GM13976 (cell line): ENCODE data around the gene KIF2A.

ENCODE experiments used
- DNase-seq: peaks from one replicate; pipeline ENCODE4 v3.0.0; 2012; ENCODE audit warnings: low spot score
- in situ Hi-C: fragments of 300-500 bp; cut with MboI; formaldehyde crosslinking; loops from one replicate; pipeline ENCODE4 v1.12.0; 2022; ENCODE audit warnings: low sequenced_read_pairs, mixed read lengths, inconsistent platforms; ENCODE audit not compliant: unreplicated experiment
- TF ChIP-seq, protein P1 (sequence below): IDR thresholded peaks from 2 replicates; pipeline ENCODE4 v1.5.1; 2012; ENCODE audit warnings: borderline replicate concordance, mild to moderate bottlenecking; ENCODE audit not compliant: insufficient read depth; ENCODE audit errors: extremely low read depth, missing control alignments, control extremely low read depth

The KIF2A gene

DNA sequence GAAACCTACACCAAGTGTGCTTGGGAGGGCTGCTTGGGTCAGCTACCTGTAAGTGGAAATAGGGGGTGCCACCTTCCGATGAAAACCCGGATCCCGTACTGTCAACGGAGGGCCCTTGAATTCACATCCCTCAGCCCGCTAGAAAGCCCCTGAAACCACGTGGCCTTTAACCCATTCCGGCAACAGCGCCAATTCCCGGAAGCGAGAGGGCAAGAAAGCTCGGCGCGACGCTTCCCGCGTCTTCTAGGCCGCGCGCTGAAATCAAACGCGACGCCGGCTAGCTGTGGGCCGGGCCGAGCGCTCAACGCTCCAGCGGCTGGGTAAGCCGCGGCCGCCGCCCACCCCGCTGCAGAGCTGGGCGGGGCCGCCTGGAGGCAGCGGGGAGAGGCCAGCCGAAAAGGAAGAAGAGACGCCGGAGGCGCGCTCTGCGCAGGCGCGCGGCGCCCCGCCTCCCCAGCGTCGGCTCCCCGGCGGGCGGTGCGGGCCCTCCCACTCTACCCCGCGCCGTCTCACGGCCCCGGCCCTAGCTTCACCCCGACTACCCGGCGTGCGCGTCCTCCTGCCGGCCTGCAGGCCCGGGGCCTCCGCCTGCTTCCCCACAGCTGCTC is at the start of gene KIF2A:
TSS of gene KIF2A (plus strand) at position 492 of the 608 bp plus-strand sequence. CDS start 267 bp downstream, outside the sequence.
- TF ChIP-seq, protein P1, sequence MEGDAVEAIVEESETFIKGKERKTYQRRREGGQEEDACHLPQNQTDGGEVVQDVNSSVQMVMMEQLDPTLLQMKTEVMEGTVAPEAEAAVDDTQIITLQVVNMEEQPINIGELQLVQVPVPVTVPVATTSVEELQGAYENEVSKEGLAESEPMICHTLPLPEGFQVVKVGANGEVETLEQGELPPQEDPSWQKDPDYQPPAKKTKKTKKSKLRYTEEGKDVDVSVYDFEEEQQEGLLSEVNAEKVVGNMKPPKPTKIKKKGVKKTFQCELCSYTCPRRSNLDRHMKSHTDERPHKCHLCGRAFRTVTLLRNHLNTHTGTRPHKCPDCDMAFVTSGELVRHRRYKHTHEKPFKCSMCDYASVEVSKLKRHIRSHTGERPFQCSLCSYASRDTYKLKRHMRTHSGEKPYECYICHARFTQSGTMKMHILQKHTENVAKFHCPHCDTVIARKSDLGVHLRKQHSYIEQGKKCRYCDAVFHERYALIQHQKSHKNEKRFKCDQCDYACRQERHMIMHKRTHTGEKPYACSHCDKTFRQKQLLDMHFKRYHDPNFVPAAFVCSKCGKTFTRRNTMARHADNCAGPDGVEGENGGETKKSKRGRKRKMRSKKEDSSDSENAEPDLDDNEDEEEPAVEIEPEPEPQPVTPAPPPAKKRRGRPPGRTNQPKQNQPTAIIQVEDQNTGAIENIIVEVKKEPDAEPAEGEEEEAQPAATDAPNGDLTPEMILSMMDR: no peak
- in situ Hi-C loops: no loop called here
- peak; percentile 98 for DNase-seq

DNA sequence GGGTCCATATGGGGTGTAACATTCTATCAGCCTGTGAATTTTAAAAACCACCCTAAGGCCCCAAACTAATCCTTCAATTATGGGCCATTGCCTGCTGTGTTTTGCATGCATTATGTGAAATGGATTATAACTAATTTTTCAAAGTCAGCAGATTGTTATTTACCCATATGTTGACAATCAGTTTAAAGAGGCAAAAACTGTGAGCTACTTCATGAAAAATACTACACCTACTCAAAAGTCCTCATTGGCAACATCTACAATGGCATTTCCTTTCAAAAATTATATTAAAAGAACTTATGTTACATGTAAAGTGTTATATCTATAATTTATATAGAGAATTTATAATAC is 49.0 kb upstream of the KIF2A start:
- in situ Hi-C loops: no loop called here
- TF ChIP-seq, protein P1: no peak
- DNase-seq: no peak

GRCh38 chr5:62258654-62259053 is 47.4 kb upstream of the KIF2A start:
- TF ChIP-seq, protein P1: no peak

DNA sequence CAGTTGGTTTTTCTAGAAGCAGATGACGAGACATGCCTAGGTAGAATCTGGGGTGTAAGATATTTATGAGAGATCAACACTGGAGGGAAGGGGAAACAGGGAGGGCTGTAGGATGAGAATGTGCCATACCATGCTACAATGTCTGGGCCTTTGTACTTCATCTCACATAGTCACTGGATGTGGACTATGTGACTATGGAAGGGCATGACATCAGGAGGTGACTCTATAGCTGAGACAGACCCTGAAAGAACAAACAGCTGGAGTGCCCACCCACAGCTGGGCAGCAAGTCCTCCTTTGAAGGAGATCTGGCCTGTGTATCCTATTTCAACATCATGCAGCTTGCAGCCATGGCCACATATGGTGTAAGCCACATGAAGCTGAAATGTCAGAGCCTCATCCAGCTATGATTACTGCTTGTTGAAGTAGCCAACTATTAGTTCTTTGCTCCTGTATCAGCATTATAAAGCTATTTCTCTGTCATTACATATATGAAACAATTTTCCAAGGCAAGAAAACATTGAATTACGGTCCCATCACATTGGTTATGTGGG is 46.2 kb upstream of the KIF2A start:
- in situ Hi-C loops: no loop called here
- DNase-seq: no peak
- TF ChIP-seq, protein P1: no peak

More at GRCh38 chr5:62258654-62259053, 47.4 kb upstream of the KIF2A start:
- in situ Hi-C loops: no loop called here
- DNase-seq: no peak

DNA sequence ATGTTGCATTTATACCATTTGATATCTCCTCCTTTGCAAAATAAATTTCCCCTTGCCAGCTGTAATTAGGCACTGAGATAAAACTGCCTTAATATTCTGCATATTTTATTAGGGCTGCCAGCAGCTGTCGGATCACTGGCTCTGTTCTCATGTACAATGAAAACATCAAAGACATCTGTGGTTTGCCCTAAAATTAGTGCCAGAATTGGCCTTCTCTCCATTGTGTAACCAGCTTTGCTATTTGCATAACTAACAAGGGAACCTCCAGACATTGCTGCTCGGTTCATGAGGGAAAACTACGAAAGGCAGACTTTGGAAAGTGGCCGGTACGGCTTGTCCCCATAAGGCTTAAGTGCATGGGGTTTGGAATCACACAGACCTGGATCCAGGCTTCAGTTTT is 45.5 kb upstream of the KIF2A start:
- in situ Hi-C loops: no loop called here
- no peak for DNase-seq
- TF ChIP-seq, protein P1: no peak

DNA sequence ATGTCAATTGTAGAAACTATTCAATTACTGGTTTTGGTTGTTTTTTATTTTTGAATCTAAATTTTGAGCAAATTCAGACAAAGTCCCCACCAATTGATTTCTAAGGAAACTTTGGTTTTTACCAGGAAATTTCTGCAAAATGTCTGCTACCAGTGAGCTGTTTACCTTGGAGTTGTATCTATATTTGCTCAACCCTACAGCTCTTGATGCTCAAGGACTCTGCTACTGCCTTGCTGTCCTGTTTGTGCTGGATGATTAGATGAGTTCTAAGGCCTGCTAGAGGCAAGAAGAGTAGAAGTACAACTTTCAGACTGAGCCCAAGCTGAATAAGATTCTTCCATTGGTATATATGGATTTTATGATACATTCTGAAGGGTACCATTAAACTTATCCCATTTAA is 42.6 kb upstream of the KIF2A start:
- in situ Hi-C loops: no loop called here
- no peak for DNase-seq

More for the DNA sequence above, 42.6 kb upstream of the KIF2A start:
- TF ChIP-seq, protein P1: no peak
